ENCODE results near the gene FBLN7.

GRCh38 chr2:112173646-112174319 lies 35.6 kb downstream of the FBLN7 start:
- TF ChIP-seq CTCF (IDR thresholded peaks at IDR 0.05) (no peak), ZFX (IDR thresholded peaks at IDR 0.05; ENCODE audit: borderline replicate concordance) (no peak)

Data from 22Rv1 (cell line).